ENCODE data around the gene MED31.
"Not testable (repeated sequence)": the region's sequence is repeated elsewhere in the genome, so short reads cannot be mapped to it uniquely, and the experiment has no call there.

Gene MED31

GRCh38 chr17:6655732-6656361, 4.4 kb upstream of the MED31 start:
- DNase-seq (ENCODE audit: low read depth): not testable (repeated sequence)

DNA sequence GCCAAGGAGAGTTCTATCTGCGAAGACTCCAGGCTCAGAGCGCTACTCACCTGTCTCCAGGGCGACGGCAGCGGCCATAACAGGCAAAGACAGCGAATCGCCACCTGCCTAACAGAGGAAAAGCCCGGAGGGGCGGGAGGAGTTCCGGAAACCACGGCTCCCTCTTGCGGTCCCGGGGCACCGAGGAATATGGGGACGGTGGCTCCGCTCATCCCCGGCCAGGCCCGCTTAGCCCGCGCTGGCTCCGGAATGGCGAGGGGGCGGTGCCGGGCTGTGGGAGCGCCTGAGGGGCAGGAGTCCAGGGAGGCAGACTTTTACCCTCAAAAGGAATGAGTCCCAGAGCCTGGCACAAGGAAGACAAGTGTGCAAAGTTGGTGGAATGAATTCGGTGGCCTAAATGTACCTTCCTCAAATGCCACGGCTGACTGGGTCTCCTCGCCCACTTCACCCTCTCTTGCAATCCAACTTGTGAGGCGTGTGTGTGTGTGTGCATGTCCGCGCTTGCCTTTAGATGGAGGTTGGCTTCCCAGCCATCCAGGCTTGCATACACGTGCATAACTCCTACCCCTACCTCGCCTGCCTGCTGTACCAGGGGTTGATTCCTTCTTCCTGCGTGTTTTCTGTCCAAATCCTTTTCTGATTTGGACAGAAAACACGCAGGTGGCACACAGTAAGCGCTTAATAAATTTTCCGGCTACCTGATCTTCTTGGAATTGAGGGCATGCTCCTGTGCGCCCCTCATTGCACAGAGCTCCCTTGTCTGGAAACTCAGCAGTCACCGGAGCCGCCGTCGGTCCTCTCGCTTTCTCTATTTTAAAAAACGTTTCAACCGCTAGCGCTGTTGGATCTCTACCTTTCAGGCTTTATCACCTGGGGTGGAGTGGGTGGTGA, 3.7 kb upstream of the MED31 start:
- no peak for DNase-seq (ENCODE audit: low read depth)

DNA sequence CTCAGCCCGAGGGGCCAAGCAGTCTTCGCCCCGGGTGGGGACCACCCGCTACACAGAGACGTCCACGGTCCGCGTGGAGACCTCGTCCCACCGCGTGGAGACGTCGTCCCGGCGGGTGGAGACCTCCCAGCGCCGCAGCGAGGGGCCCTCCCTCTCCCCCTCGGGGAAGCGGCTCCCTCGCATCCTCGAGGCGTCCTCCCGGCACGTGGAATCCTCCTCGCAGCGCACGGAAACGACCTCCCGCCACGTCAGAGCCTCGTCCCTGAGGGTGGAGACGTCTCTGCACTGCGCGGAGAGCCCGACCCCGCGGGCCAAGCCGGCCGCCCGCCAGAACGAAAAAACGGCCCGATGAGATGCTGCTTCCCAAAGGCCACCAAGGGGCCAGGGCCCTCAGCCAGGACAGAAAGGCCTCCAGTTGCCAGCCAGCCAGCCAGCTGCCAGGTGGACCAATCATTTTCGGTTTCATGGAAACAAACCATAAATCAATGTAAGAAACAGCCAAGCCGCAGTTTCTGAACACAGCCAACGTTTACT, 581 bp upstream of the MED31 start:
- DNase-seq (ENCODE audit: low read depth): no peak

GRCh38 chr17:6648181-6648580, 3.2 kb downstream of the MED31 start:
- no peak for DNase-seq (ENCODE audit: low read depth)

DNA sequence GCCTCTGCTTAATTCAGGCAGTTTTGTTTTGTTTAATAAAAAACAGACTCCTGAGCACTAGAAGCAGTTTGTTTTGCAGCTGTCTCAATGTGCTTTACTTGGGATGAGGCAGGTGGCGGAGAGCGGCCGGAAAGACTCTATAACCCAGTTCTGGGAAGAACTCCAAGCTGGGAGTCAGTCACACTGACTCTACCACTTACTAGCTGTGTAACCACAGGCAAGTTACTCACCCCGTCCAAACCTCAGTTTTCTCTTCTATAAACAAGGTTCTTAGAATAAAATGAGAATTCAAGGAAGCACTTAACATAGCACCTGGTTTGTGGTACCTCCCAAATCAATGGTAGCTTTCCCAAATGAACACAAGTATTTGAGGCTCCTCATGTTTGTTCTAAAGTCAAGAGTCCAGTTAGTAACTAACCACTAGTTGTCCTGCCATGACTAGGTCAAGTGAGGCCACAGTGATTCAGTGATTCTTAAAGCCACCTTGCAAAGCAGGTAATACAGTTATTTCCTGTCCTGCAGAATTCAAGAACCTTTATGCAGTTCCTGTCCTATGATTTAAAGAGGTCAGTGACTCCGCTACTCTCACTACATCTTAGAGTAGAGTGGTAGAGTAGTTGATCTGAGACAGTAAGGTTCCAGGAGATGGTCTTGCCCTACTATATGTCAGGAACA, 7.8 kb downstream of the MED31 start:
- DNase-seq (ENCODE audit: low read depth): no peak

- DNase-seq (ENCODE audit: low read depth): no peak
Observed at GRCh38 chr17:6642592-6642991, 8.8 kb downstream of the MED31 start.

GRCh38 chr17:6641247-6641863, 10.1 kb downstream of the MED31 start:
- DNase-seq (ENCODE audit: low read depth): no peak

- peak; percentile 78 for DNase-seq (ENCODE audit: low read depth)
Observed at GRCh38 chr17:6640536-6641246, 10.7 kb downstream of the MED31 start, which contains the start of the genes KIAA0753 and TXNDC17. Gene KIAA0753, minus strand, starts transcription at chr17:6640711. Its CDS starts 5,608 bp downstream, at chr17:6635103. Gene TXNDC17, plus strand, starts transcription at chr17:6641060. Its CDS starts 23 bp downstream, at chr17:6641083.

GRCh38 chr17:6639586-6640535, 11.5 kb downstream of the MED31 start:
- DNase-seq (ENCODE audit: low read depth): no peak

GRCh38 chr17:6639014-6639585, 12.3 kb downstream of the MED31 start:
- no peak for DNase-seq (ENCODE audit: low read depth)

GRCh38 chr17:6638046-6638908, 13.1 kb downstream of the MED31 start:
- DNase-seq (ENCODE audit: low read depth): no peak

GRCh38 chr17:6637458-6637840, 14.0 kb downstream of the MED31 start:
- no peak for DNase-seq (ENCODE audit: low read depth)

GRCh38 chr17:6636616-6637457, 14.6 kb downstream of the MED31 start:
- no peak for DNase-seq (ENCODE audit: low read depth)

- no peak for DNase-seq (ENCODE audit: low read depth)
Observed at GRCh38 chr17:6636105-6636504, 15.3 kb downstream of the MED31 start.

GRCh38 chr17:6633263-6633662, 18.1 kb downstream of the MED31 start:
- no peak for DNase-seq (ENCODE audit: low read depth)

- no peak for DNase-seq (ENCODE audit: low read depth)
Observed at GRCh38 chr17:6632530-6632929, 18.9 kb downstream of the MED31 start.

- no peak for DNase-seq (ENCODE audit: low read depth)
Observed at GRCh38 chr17:6630390-6630789, 21.0 kb downstream of the MED31 start.

GRCh38 chr17:6627019-6627418, 24.4 kb downstream of the MED31 start:
- no peak for DNase-seq (ENCODE audit: low read depth)
